Adrenal gland (tissue), 5 donors: ENCODE measurements around the gene DCUN1D2.

Experiments
- CTCF ChIP-seq, 6 experiments: fragments of 450-650 bp in 4 of 6; fragments of 200-600 bp in 2 of 6; sonication (generic) in 1 of 6; IDR thresholded peaks; 1 replicate in 5 of 6; 2 replicates in 1 of 6; pipeline versions ENCODE4 v1.5.1 to v1.8.0; 2016 to 2021; ENCODE audit warnings: antibody characterized with exemption in 6 of 6, mild to moderate bottlenecking in 2 of 6, moderate library complexity in 1 of 6
- POLR2A ChIP-seq, 2 donors: fragments of 450-650 bp; IDR thresholded peaks; one replicate each; pipeline ENCODE4 v1.6.1; 2017; ENCODE audit warnings: antibody characterized with exemption in 2 of 2, mild to moderate bottlenecking in 2 of 2, moderate library complexity in 1 of 2
- donor health status: DM: no; HTN: no; CAD: no.

GRCh38 chr13:113475911-113476310 is 14.6 kb downstream of the DCUN1D2 start:
- TF ChIP-seq POLR2A (IDR thresholded peaks at IDR 0.05) (no peak), CTCF (IDR thresholded peaks at IDR 0.05) (no peak)
